ENCODE measurements around the gene LRRC75A. TPM values are rescaled to one million over a fixed set of nuclear protein-coding genes. Genes with fewer than 3 reads are reported as not detected.

Gene LRRC75A
- total RNA-seq, 1 donor from 2014 or later, result 2.5 TPM

GRCh38 chr17:16444258-16444886 is 47.6 kb downstream of the LRRC75A start:
- H3K9me3 ChIP-seq, result no peaks in the 10 kb centered on the region
- H3K4me1 ChIP-seq, result peaks cover 31% of the 10 kb centered on the region
- ATAC-seq (no peak), DNase-seq (no peak)
- intact Hi-C loops (cut with DNase I), result no loop called here
- H3K36me3 ChIP-seq, result peaks cover 73% of the 10 kb centered on the region
- no peak overlapping the region for H3K27ac ChIP-seq
- no peak for TF ChIP-seq CTCF (IDR thresholded peaks at IDR 0.05)
- no peak overlapping the region for H3K4me3 ChIP-seq
- no peaks in the 10 kb centered on the region for H3K27me3 ChIP-seq

DNA sequence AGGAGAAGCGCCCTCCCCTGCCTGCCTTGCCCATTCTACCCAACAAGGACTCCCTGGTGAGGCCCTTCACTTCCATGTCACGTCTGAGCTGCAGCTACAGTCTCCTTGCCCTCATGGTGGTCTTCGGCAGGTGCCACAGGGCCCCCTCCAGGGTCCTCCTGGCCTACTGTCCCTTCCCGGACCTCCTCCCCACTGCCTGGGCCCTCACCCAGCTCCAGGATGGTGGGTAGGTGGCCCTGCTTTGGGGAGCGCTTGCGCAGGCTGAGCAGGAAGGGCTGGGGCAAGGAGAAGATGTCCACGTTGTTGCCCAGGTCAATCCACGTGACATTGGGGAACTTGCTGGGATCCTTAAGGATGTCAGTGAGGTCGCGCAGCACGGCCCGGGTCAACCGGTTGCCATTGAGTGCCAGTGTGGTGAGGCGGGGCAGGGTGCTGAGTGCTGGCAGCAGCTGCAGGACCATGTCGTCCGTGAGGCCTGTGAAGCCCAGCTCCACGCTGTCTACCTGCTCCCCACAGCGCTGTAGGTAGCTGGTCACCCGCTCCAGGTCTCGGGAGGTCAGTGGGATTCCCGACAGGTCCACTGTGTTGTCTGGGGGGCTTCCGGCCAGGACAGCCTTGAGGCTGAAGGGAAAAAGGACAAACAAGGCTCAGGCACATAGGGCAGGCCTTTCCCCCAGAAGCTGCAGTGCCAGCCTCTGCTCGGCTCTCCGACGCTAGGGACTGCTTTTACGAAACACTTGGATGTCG is 48.3 kb downstream of the LRRC75A start:
- DNase-seq, result no peak
- intact Hi-C loops (cut with DNase I), result no loop called here
- H3K4me1 ChIP-seq, result peaks cover 31% of the 10 kb centered on the region
- no peak for TF ChIP-seq CTCF (IDR thresholded peaks at IDR 0.05)
- H3K36me3 ChIP-seq, result peaks cover 73% of the 10 kb centered on the region
- no peaks in the 10 kb centered on the region for H3K9me3 ChIP-seq
- no peak for ATAC-seq
- H3K27me3 ChIP-seq, result no peaks in the 10 kb centered on the region
- H3K27ac ChIP-seq, result no peak overlapping the region
- no peak overlapping the region for H3K4me3 ChIP-seq

- intact Hi-C loops (cut with DNase I), result no loop called here
- no peak for DNase-seq
- Histone ChIP-seq H3K36me3 (peaks cover 69% of the 10 kb centered on the region), H3K4me1 (peaks cover 36% of the 10 kb centered on the region), H3K27ac (no peak overlapping the region), H3K4me3 (no peak overlapping the region), H3K9me3 (no peaks in the 10 kb centered on the region), H3K27me3 (no peaks in the 10 kb centered on the region)
- TF ChIP-seq CTCF (IDR thresholded peaks at IDR 0.05), result no peak
- ATAC-seq, result no peak
These were observed 49.1 kb downstream of the LRRC75A start for GRCh38 chr17:16442594-16443510.

DNA sequence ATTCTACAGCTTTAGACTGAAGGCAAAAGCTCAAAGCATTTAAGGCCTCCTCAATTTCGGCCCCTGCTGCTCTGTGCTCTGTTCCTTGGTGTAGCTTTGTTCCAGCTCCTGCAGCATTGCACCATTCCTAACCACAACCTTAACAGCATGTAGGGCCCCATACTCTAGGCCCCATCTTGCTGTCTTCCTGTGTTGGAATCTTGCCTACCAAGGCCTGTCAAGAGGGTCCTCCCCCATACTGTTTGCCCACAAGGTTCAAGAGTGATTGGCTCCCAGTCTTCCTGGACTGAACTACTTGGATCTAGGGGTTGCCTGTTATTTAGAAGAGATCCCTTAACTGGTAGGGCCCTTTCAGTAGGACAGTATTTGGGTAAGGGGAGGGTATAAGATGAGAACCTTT is 49.9 kb downstream of the LRRC75A start:
- H3K36me3 ChIP-seq, result peaks cover 62% of the 10 kb centered on the region

More for the DNA sequence above, 49.9 kb downstream of the LRRC75A start:
- Histone ChIP-seq H3K4me3 (no peak overlapping the region), H3K27ac (no peak overlapping the region), H3K27me3 (no peaks in the 10 kb centered on the region), H3K4me1 (peaks cover 36% of the 10 kb centered on the region), H3K9me3 (no peaks in the 10 kb centered on the region)
- intact Hi-C loops (cut with DNase I), result no loop called here
- no peak for TF ChIP-seq CTCF (IDR thresholded peaks at IDR 0.05)
- no peak for ATAC-seq
- no peak for DNase-seq

Data from upper lobe of right lung (tissue), 1 donor.